Body of pancreas (tissue), 4 donors: ENCODE data around the gene MLLT6. TPM values are rescaled to one million over a fixed set of nuclear protein-coding genes. Genes with fewer than 3 reads are reported as not detected.

Source experiments
- ATAC-seq: fragments of 150-250 bp; one replicate; pipeline ENCODE4 v1.9.1; 2016
- DNase-seq, 4 donors: peaks; one replicate each; pipeline ENCODE4 v3.0.0-alpha.2; 2019
- H3K27ac ChIP-seq, 4 donors: fragments of 200-600 bp; sonication (generic); 1 replicate in 3 of 4; 2 replicates in 1 of 4; pipeline versions ENCODE4 v1.5.1 to v1.6.1; 2016 to 2019; ENCODE audit warnings: mild to moderate bottlenecking in 1 of 4, mixed read lengths in 1 of 4, moderate library complexity in 1 of 4
- H3K27me3 ChIP-seq, 2 donors: fragments of 200-600 bp; sonication (generic); one replicate each; pipeline ENCODE4 v1.6.0; 2016; ENCODE audit warnings: mild to moderate bottlenecking in 1 of 2
- H3K36me3 ChIP-seq, 2 donors: fragments of 200-600 bp; sonication (generic); replicated peaks in 1 of 2; 2 replicates each; pipeline ENCODE4 v1.5.1; 2016; ENCODE audit warnings: low read depth in 2 of 2; ENCODE audit not compliant: insufficient read depth in 1 of 2
- H3K4me1 ChIP-seq: fragments of 200-600 bp; sonication (generic); one replicate; pipeline ENCODE4 v1.6.0; 2016
- H3K4me3 ChIP-seq, 2 donors: fragments of 200-600 bp; sonication (generic); 1 replicate in 1 of 2; 2 replicates in 1 of 2; pipeline ENCODE4 v1.5.1; 2016 to 2019
- H3K9me3 ChIP-seq, 3 donors: fragments of 200-600 bp; sonication (generic); 1 replicate in 2 of 3; 2 replicates in 1 of 3; pipeline ENCODE4 v1.5.1; 2016
- CTCF ChIP-seq, 7 experiments: fragments of 450-650 bp in 4 of 7; fragments of 200-600 bp in 3 of 7; sonication (generic) in 3 of 7; IDR thresholded peaks; one replicate each; pipeline ENCODE4 v1.5.1; 2016 to 2019; ENCODE audit warnings: antibody characterized with exemption in 7 of 7
- POLR2A ChIP-seq, 3 donors: fragments of 450-650 bp; IDR thresholded peaks; one replicate each; pipeline ENCODE4 v1.6.1; 2016; ENCODE audit warnings: antibody characterized with exemption in 3 of 3, mild to moderate bottlenecking in 2 of 3
- WGBS, 2 donors: methylation state at CpG; one replicate each; pipeline ENCODE4 v1.1.5; 2017; 5-methylcytosine and 5-hydroxymethylcytosine counted together
- intact Hi-C: fragments of 100-400 bp; cut with DNase I; formaldehyde crosslinking; loops from one replicate; pipeline ENCODE4 v1.15.1; 2023
- total RNA-seq, 2 donors: library from RNA; depleted of rRNA; stranded (reverse); fragments of >200 nt; gene quantifications; one replicate each; pipeline ENCODE4 v1.1.0, GENCODE V29; 2016

Gene MLLT6
- total RNA-seq, 2 donors from 2014 or later, result 90.8 to 121 TPM

GRCh38 chr17:38676706-38677504, 28.2 kb upstream of the MLLT6 start:
- TF ChIP-seq CTCF (IDR thresholded peaks at IDR 0.05) (peak; percentile 95 to 98 (median 97)), POLR2A (IDR thresholded peaks at IDR 0.05) (no peak)
- H3K9me3 ChIP-seq, result no peaks in the 10 kb centered on the region
- no peak overlapping the region for H3K4me3 ChIP-seq
- peak overlapping the region in 1 of 4 donors; percentile 28 for H3K27ac ChIP-seq
- intact Hi-C loops, result no loop called here
- 9 to 14% methylated on average over 6 to 9 of the region's 9 CpGs for WGBS, 2 donors
- ATAC-seq (peak; percentile 76), DNase-seq (peak; percentile 81 to 88 (median 86))
- H3K36me3 ChIP-seq, result no peaks in the 10 kb centered on the region
- peaks cover 33% of the 10 kb centered on the region for H3K4me1 ChIP-seq
- no peaks in the 10 kb centered on the region for H3K27me3 ChIP-seq

GRCh38 chr17:38677819-38678218, 27.3 kb upstream of the MLLT6 start:
- TF ChIP-seq POLR2A (IDR thresholded peaks at IDR 0.05), result no peak
- TF ChIP-seq CTCF (IDR thresholded peaks at IDR 0.05), result no peak
- H3K36me3 ChIP-seq, result no peaks in the 10 kb centered on the region

GRCh38 chr17:38681096-38681495, 24.0 kb upstream of the MLLT6 start:
- TF ChIP-seq CTCF (IDR thresholded peaks at IDR 0.05), result no peak
- no peak for TF ChIP-seq POLR2A (IDR thresholded peaks at IDR 0.05)
- Histone ChIP-seq H3K4me1 (peaks cover 3% of the 10 kb centered on the region), H3K27ac (no peak overlapping the region), H3K36me3 (no peaks in the 10 kb centered on the region), H3K4me3 (no peak overlapping the region), H3K9me3 (no peaks in the 10 kb centered on the region), H3K27me3 (no peaks in the 10 kb centered on the region)
- DNase-seq (no peak), ATAC-seq (no peak)
- intact Hi-C loops, result loop anchor here (5.0 kb wide), 1 partner anchor 56 kb away; no protein-coding TSS in a partner anchor
- WGBS, 2 donors, result 73 to 81% methylated on average over 3 of the region's 3 CpGs

More at GRCh38 chr17:38677819-38678218, 27.3 kb upstream of the MLLT6 start:
- intact Hi-C loops, result no loop called here
- Histone ChIP-seq H3K27me3 (no peaks in the 10 kb centered on the region), H3K4me3 (no peak overlapping the region), H3K27ac (no peak overlapping the region), H3K9me3 (no peaks in the 10 kb centered on the region), H3K4me1 (peaks cover 26% of the 10 kb centered on the region)
- 66 to 70% methylated on average over 6 of the region's 6 CpGs for WGBS, 2 donors
- ATAC-seq (no peak), DNase-seq (no peak)

- H3K4me3 ChIP-seq, result no peak overlapping the region
- DNase-seq, result peak in 1 of 4 donors; percentile 37
- 78 to 80% methylated on average over 12 of the region's 12 CpGs for WGBS, 2 donors
- H3K4me1 ChIP-seq, result no peaks in the 10 kb centered on the region
- ATAC-seq, result no peak
- no peaks in the 10 kb centered on the region for H3K9me3 ChIP-seq
- no peak overlapping the region for H3K27ac ChIP-seq
- TF ChIP-seq POLR2A (IDR thresholded peaks at IDR 0.05) (no peak), CTCF (IDR thresholded peaks at IDR 0.05) (no peak)
- no peaks in the 10 kb centered on the region for H3K27me3 ChIP-seq
- intact Hi-C loops, result no loop called here
- no peaks in the 10 kb centered on the region for H3K36me3 ChIP-seq
Measured at GRCh38 chr17:38685491-38685890, 19.6 kb upstream of the MLLT6 start.

GRCh38 chr17:38687286-38687685, 17.8 kb upstream of the MLLT6 start:
- TF ChIP-seq CTCF (IDR thresholded peaks at IDR 0.05), result no peak
- TF ChIP-seq POLR2A (IDR thresholded peaks at IDR 0.05), result no peak
- Histone ChIP-seq H3K9me3 (no peaks in the 10 kb centered on the region), H3K27ac (no peak overlapping the region), H3K27me3 (no peaks in the 10 kb centered on the region), H3K4me1 (no peaks in the 10 kb centered on the region), H3K36me3 (no peaks in the 10 kb centered on the region), H3K4me3 (no peak overlapping the region)
- intact Hi-C loops, result no loop called here
- WGBS, 2 donors, result 83 to 89% methylated on average over 5 of the region's 5 CpGs
- no peak for DNase-seq
- no peak for ATAC-seq
